ENCODE measurements around the gene TMPRSS3. TPM values are rescaled to one million over a fixed set of nuclear protein-coding genes. Genes with fewer than 3 reads are reported as not detected.

The TMPRSS3 gene
- polyA plus RNA-seq, 1 donor = 5.6 TPM

DNA sequence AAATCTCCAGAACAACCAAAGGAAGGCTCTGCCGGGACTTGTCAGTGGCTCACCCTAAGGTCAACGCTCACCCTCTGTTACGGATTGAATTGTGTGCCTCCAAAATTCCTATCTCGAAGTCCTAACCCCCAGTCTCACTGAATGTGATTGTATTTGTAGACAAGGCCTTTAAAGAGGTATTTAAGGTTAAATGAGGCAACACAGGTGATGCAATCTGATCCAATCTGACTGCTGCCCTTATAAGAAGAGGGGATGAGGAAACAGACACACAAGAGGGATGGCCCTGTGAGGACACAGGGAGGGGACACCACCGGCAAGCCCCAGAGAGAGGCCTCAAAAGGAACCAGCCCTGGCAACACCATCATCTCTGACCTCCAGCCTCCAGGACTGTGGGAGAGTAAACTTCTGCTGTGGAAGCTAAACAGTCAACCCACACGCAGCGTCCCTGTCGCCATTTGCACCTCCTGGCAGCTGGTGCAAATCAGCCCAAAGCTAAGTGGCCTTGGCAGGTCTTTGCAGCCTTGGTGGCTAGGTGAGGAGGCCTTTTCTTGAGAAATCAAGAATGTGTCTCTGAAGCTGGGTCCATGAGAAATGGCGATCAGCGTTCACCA is 32.1 kb upstream of the TMPRSS3 start:
- 100% methylated on average over 2 of the region's 10 CpGs for WGBS (ENCODE audit: insufficient coverage, low lambda C conversion rate)
- Histone ChIP-seq H3K4me1 (ENCODE audit: control insufficient read depth, insufficient read depth, low read length) (no peaks in the 10 kb centered on the region), H3K27ac (ENCODE audit: low read length) (no peak overlapping the region), H3K9me3 (ENCODE audit: control insufficient read depth, low read depth, low read length) (no peaks in the 10 kb centered on the region), H3K27me3 (ENCODE audit: control insufficient read depth, insufficient read depth, low read length) (peaks cover 2% of the 10 kb centered on the region), H3K36me3 (ENCODE audit: control insufficient read depth, insufficient read depth, low read length) (no peaks in the 10 kb centered on the region), H3K4me3 (ENCODE audit: low read length) (no peak overlapping the region)
- no peak for DNase-seq

- 72% methylated on average over 2 of the region's 10 CpGs for whole genome bisulfite sequencing (ENCODE audit: insufficient coverage, low lambda C conversion rate)
- Histone ChIP-seq H3K27ac (ENCODE audit: low read length) (no peak overlapping the region), H3K4me1 (ENCODE audit: control insufficient read depth, insufficient read depth, low read length) (no peaks in the 10 kb centered on the region), H3K4me3 (ENCODE audit: low read length) (no peak overlapping the region), H3K36me3 (ENCODE audit: control insufficient read depth, insufficient read depth, low read length) (no peaks in the 10 kb centered on the region), H3K27me3 (ENCODE audit: control insufficient read depth, insufficient read depth, low read length) (peaks cover 2% of the 10 kb centered on the region), H3K9me3 (ENCODE audit: control insufficient read depth, low read depth, low read length) (no peaks in the 10 kb centered on the region)
- DNase-seq = no peak
These were observed 31.1 kb upstream of the TMPRSS3 start for GRCh38 chr21:42426876-42427480.

DNA sequence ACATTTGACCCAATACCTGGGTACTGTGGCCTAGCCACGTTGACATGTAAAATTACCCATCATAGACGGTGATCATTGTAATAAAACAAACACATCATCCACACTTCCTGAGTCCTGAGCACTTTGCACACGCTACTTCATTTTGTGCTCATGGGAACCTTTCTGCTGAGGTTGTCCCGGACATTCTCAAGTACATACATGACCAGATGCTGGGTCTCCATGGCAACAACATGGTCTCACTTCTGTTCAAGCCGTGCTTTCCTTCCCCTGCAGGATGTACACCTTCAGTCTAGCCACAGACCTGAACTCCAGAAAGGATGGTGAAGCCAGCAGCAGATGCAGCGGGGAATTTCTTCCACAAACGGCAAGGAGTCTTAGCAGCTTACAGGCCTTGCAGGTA is 30.6 kb upstream of the TMPRSS3 start:
- Histone ChIP-seq H3K27ac (ENCODE audit: low read length) (no peak overlapping the region), H3K9me3 (ENCODE audit: control insufficient read depth, low read depth, low read length) (no peaks in the 10 kb centered on the region), H3K36me3 (ENCODE audit: control insufficient read depth, insufficient read depth, low read length) (no peaks in the 10 kb centered on the region), H3K4me1 (ENCODE audit: control insufficient read depth, insufficient read depth, low read length) (no peaks in the 10 kb centered on the region), H3K27me3 (ENCODE audit: control insufficient read depth, insufficient read depth, low read length) (peaks cover 2% of the 10 kb centered on the region), H3K4me3 (ENCODE audit: low read length) (no peak overlapping the region)
- 100% methylated on average over 3 of the region's 7 CpGs for WGBS (ENCODE audit: insufficient coverage, low lambda C conversion rate)
- DNase-seq = no peak

DNA sequence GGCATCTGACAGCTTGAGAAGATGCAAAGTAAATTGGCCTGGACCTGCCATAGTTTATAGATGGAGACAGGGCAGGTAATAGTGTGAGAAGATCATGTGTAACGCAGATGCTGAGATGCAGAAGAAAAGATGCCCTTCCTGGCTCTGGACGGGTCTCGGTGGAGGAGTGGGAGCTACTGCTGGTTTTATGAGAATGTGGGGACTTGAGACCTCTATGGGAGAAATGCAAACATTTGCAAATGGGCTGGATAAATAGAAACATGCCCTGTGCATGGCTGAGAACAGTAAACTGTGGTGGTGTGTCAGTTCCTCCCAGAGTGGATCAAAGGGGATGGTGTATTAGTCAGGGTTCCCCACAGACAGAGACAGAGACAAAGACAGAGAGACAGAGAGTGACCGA is 29.7 kb upstream of the TMPRSS3 start:
- Histone ChIP-seq H3K4me3 (ENCODE audit: low read length) (no peak overlapping the region), H3K36me3 (ENCODE audit: control insufficient read depth, insufficient read depth, low read length) (no peaks in the 10 kb centered on the region), H3K4me1 (ENCODE audit: control insufficient read depth, insufficient read depth, low read length) (peaks cover 5% of the 10 kb centered on the region), H3K27me3 (ENCODE audit: control insufficient read depth, insufficient read depth, low read length) (peaks cover 2% of the 10 kb centered on the region), H3K9me3 (ENCODE audit: control insufficient read depth, low read depth, low read length) (no peaks in the 10 kb centered on the region), H3K27ac (ENCODE audit: low read length) (no peak overlapping the region)
- no peak for DNase-seq
- WGBS (ENCODE audit: insufficient coverage, low lambda C conversion rate) = 92% methylated on average over 2 of the region's 4 CpGs

DNA sequence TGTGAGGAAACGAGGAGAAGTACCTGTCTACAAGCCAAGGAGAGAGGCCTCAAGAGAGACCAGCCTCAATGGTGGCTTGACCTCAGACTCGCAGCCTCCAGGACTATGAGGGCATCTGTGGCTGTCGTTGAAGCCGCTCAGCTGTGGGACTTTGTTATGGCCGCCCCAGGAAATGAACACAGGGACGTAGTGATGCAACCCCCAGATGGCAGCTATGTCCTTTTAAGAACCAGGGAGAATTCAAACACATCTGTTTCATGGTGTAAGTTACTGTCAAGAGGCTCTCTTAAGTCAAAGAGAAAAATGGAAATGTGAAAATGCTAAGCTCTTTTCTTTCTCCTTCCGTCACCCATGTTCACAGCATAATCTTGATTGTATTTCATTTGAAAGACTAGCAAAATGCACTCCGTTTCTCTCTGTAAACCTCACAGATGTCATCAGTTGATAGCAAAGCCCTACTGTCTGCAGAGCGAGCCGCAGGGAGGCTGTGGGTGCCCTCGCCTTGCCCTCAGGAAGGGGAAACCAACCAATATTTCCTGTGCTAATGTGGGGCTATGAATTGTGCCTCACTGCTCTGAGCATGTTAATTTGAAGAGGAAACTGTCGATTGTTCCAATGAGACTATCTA is 29.2 kb upstream of the TMPRSS3 start:
- no CpG with 5 or more reads among the region's 12 CpGs for WGBS (ENCODE audit: insufficient coverage, low lambda C conversion rate)
- no peak overlapping the region for H3K4me3 ChIP-seq (ENCODE audit: low read length)
- peaks cover 2% of the 10 kb centered on the region for H3K27me3 ChIP-seq (ENCODE audit: control insufficient read depth, insufficient read depth, low read length)
- H3K36me3 ChIP-seq (ENCODE audit: control insufficient read depth, insufficient read depth, low read length) = no peaks in the 10 kb centered on the region
- H3K9me3 ChIP-seq (ENCODE audit: control insufficient read depth, low read depth, low read length) = no peaks in the 10 kb centered on the region
- no peak for DNase-seq
- H3K4me1 ChIP-seq (ENCODE audit: control insufficient read depth, insufficient read depth, low read length) = peaks cover 5% of the 10 kb centered on the region
- H3K27ac ChIP-seq (ENCODE audit: low read length) = no peak overlapping the region

GRCh38 chr21:42423685-42424084 is 27.8 kb upstream of the TMPRSS3 start:
- Histone ChIP-seq H3K27ac (ENCODE audit: low read length) (no peak overlapping the region), H3K36me3 (ENCODE audit: control insufficient read depth, insufficient read depth, low read length) (no peaks in the 10 kb centered on the region), H3K4me3 (ENCODE audit: low read length) (no peak overlapping the region), H3K27me3 (ENCODE audit: control insufficient read depth, insufficient read depth, low read length) (no peaks in the 10 kb centered on the region), H3K9me3 (ENCODE audit: control insufficient read depth, low read depth, low read length) (no peaks in the 10 kb centered on the region), H3K4me1 (ENCODE audit: control insufficient read depth, insufficient read depth, low read length) (peaks cover 5% of the 10 kb centered on the region)
- no peak for DNase-seq
- WGBS (ENCODE audit: insufficient coverage, low lambda C conversion rate) = 83% methylated on average over 1 of the region's 2 CpGs

- no CpG with 5 or more reads among the region's 10 CpGs for WGBS (ENCODE audit: insufficient coverage, low lambda C conversion rate)
- Histone ChIP-seq H3K4me3 (ENCODE audit: low read length) (no peak overlapping the region), H3K9me3 (ENCODE audit: control insufficient read depth, low read depth, low read length) (no peaks in the 10 kb centered on the region), H3K27ac (ENCODE audit: low read length) (no peak overlapping the region), H3K4me1 (ENCODE audit: control insufficient read depth, insufficient read depth, low read length) (peaks cover 5% of the 10 kb centered on the region), H3K36me3 (ENCODE audit: control insufficient read depth, insufficient read depth, low read length) (no peaks in the 10 kb centered on the region), H3K27me3 (ENCODE audit: control insufficient read depth, insufficient read depth, low read length) (no peaks in the 10 kb centered on the region)
- DNase-seq = no peak
These were observed 27.4 kb upstream of the TMPRSS3 start for GRCh38 chr21:42423197-42423675.

DNA sequence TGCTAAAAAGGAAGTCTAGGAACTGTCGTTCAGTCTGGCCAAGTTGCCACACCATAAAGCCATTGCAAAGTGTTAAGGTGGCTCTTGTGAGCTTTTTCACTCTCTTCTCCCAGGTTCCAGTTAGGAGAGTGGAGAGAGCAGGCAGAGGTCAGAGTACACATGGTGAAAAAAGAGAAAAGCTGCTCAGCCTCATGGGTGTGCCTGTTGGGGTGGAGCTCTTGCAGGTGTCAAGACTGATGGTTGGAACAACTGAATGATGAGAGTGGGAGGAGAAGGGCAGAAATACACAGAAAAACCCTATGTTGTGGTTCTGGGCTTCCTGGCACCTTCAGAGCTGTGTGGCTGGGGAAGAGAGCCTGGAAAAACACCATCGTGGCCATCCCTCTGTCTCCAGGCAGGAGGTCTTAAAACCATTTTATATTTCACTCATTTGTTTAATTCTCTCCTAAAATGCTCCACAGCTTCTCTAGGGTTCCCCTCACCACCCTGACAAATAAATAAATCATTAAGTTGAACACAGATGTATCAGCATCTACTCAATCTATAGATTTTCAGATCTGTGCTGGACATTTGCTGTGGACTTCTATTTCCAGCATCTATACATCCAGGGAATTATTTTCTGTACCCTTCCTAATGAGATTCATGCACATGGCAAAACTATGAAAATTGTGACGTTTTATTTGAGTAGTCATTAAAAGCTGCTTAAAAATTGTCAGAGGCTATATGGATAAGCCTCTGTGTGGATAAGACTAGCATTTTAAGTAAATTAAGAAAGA is 25.4 kb upstream of the TMPRSS3 start:
- Histone ChIP-seq H3K36me3 (ENCODE audit: control insufficient read depth, insufficient read depth, low read length) (no peaks in the 10 kb centered on the region), H3K4me1 (ENCODE audit: control insufficient read depth, insufficient read depth, low read length) (peaks cover 5% of the 10 kb centered on the region), H3K9me3 (ENCODE audit: control insufficient read depth, low read depth, low read length) (no peaks in the 10 kb centered on the region), H3K27ac (ENCODE audit: low read length) (no peak overlapping the region), H3K27me3 (ENCODE audit: control insufficient read depth, insufficient read depth, low read length) (no peaks in the 10 kb centered on the region), H3K4me3 (ENCODE audit: low read length) (no peak overlapping the region)
- DNase-seq = peak; percentile 29 to 69
- 94% methylated on average over 2 of the region's 3 CpGs for WGBS (ENCODE audit: insufficient coverage, low lambda C conversion rate)

- H3K9me3 ChIP-seq (ENCODE audit: control insufficient read depth, low read depth, low read length) = no peaks in the 10 kb centered on the region
- WGBS (ENCODE audit: insufficient coverage, low lambda C conversion rate) = no CpG with 5 or more reads among the region's 6 CpGs
- H3K4me3 ChIP-seq (ENCODE audit: low read length) = no peak overlapping the region
- no peak overlapping the region for H3K27ac ChIP-seq (ENCODE audit: low read length)
- DNase-seq = no peak
- no peaks in the 10 kb centered on the region for H3K36me3 ChIP-seq (ENCODE audit: control insufficient read depth, insufficient read depth, low read length)
- H3K27me3 ChIP-seq (ENCODE audit: control insufficient read depth, insufficient read depth, low read length) = no peaks in the 10 kb centered on the region
- peaks cover 5% of the 10 kb centered on the region for H3K4me1 ChIP-seq (ENCODE audit: control insufficient read depth, insufficient read depth, low read length)
These were observed 24.0 kb upstream of the TMPRSS3 start for GRCh38 chr21:42419845-42420244.

DNA sequence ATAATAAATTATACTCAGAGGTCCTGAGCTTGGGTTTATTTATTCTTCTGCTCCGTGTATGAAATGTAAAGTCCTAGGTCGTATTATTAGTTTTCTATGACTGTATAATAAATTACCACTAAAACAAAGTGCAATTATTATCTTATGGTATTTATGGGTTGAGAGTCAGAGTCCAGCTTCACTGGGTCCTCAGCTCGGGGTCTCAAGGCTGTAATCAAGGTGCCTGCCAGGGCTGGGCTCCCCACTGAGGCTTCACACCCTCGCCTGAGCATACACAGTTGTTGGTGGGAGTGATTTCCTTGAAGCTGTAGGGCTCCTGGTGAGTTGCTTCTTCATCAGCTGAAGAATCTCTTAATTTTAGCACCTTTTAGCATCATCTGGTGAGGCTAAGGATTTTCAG is 23.0 kb upstream of the TMPRSS3 start:
- no peak overlapping the region for H3K4me3 ChIP-seq (ENCODE audit: low read length)
- peak in 1 of 2 donors; percentile 62 for DNase-seq
- H3K27me3 ChIP-seq (ENCODE audit: control insufficient read depth, insufficient read depth, low read length) = no peaks in the 10 kb centered on the region
- H3K36me3 ChIP-seq (ENCODE audit: control insufficient read depth, insufficient read depth, low read length) = no peaks in the 10 kb centered on the region
- peaks cover 5% of the 10 kb centered on the region for H3K4me1 ChIP-seq (ENCODE audit: control insufficient read depth, insufficient read depth, low read length)
- H3K9me3 ChIP-seq (ENCODE audit: control insufficient read depth, low read depth, low read length) = no peaks in the 10 kb centered on the region
- no peak overlapping the region for H3K27ac ChIP-seq (ENCODE audit: low read length)
- WGBS (ENCODE audit: insufficient coverage, low lambda C conversion rate) = 40% methylated on average over 1 of the region's 4 CpGs
